ENCODE data around the gene SNRPN.
"Not testable (repeated sequence)": the region's sequence is repeated elsewhere in the genome, so short reads cannot be mapped to it uniquely, and the experiment has no call there.

Gene SNRPN

GRCh38 chr15:24971052-24971451, 16.3 kb downstream of the SNRPN start:
- no peak for TF ChIP-seq CTCF (IDR thresholded peaks at IDR 0.05; ENCODE audit: low read depth, low read length, missing control alignments)
- DNase-seq (ENCODE audit: extremely low read depth, low read depth) = no peak
- H3K4me3 ChIP-seq (replicated peaks; ENCODE audit: low read depth, low read length) = no peak overlapping the region

- no peak for TF ChIP-seq CTCF (IDR thresholded peaks at IDR 0.05; ENCODE audit: low read depth, low read length, missing control alignments)
- H3K4me3 ChIP-seq (replicated peaks; ENCODE audit: low read depth, low read length) = no peak overlapping the region
- no peak for DNase-seq (ENCODE audit: extremely low read depth, low read depth)
These were observed 17.0 kb downstream of the SNRPN start for GRCh38 chr15:24971772-24972171.

- H3K4me3 ChIP-seq (replicated peaks; ENCODE audit: low read depth, low read length); DNase-seq (ENCODE audit: extremely low read depth, low read depth): not testable (repeated sequence)
These were observed 17.9 kb downstream of the SNRPN start for GRCh38 chr15:24972707-24973106.

GRCh38 chr15:24976932-24977331, 22.1 kb downstream of the SNRPN start:
- no peak overlapping the region for H3K4me3 ChIP-seq (replicated peaks; ENCODE audit: low read depth, low read length)
- no peak for DNase-seq (ENCODE audit: extremely low read depth, low read depth)
- TF ChIP-seq CTCF (IDR thresholded peaks at IDR 0.05; ENCODE audit: low read depth, low read length, missing control alignments) = no peak

- no peak for DNase-seq (ENCODE audit: extremely low read depth, low read depth)
- H3K4me3 ChIP-seq (replicated peaks; ENCODE audit: low read depth, low read length) = no peak overlapping the region
- no peak for TF ChIP-seq CTCF (IDR thresholded peaks at IDR 0.05; ENCODE audit: low read depth, low read length, missing control alignments)
These were observed 22.9 kb downstream of the SNRPN start for GRCh38 chr15:24977686-24978085.

- DNase-seq (ENCODE audit: extremely low read depth, low read depth) = no peak
These were observed 30.4 kb downstream of the SNRPN start for GRCh38 chr15:24985224-24985623.

GRCh38 chr15:24986653-24987052, 31.9 kb downstream of the SNRPN start:
- TF ChIP-seq CTCF (IDR thresholded peaks at IDR 0.05; ENCODE audit: low read depth, low read length, missing control alignments) = no peak
- DNase-seq (ENCODE audit: extremely low read depth, low read depth) = no peak
- no peak overlapping the region for H3K4me3 ChIP-seq (replicated peaks; ENCODE audit: low read depth, low read length)

More at GRCh38 chr15:24985224-24985623, 30.4 kb downstream of the SNRPN start:
- no peak overlapping the region for H3K4me3 ChIP-seq (replicated peaks; ENCODE audit: low read depth, low read length)
- no peak for TF ChIP-seq CTCF (IDR thresholded peaks at IDR 0.05; ENCODE audit: low read depth, low read length, missing control alignments)

Measured in HFF-Myc (cell line).